Measurements from ENCODE around the gene TMEFF2. TPM values are rescaled to one million over a fixed set of nuclear protein-coding genes. Genes with fewer than 3 reads are reported as not detected.

TMEFF2 gene
- total and polyA plus RNA-seq, 2 of the 4 experiments (the other 2 are of a cell fraction): 1.3 to 3.0 TPM

GRCh38 chr2:192098814-192099491, 95.8 kb downstream of the TMEFF2 start:
- H3K4ac ChIP-seq (ENCODE audit: low read depth, low read length): no peak overlapping the region
- no peak overlapping the region for H4K8ac ChIP-seq (ENCODE audit: low read depth in 2 of 2, low read length in 2 of 2)
- H3K9me3 ChIP-seq (ENCODE audit: control insufficient read depth, insufficient read depth, low read length): no peaks in the 10 kb centered on the region
- DNase-seq (no peak), ATAC-seq (ENCODE audit: low read depth) (no peak)
- no TSS peak for BruUV-seq (replicated peaks)
- H2AK9ac ChIP-seq (replicated peaks; ENCODE audit: low read depth, low read length, poor library complexity): no peak overlapping the region
- H2BK20ac ChIP-seq (ENCODE audit: low read depth, low read length): no peak overlapping the region
- no peak overlapping the region for H3K23ac ChIP-seq (ENCODE audit: low read depth, low read length)
- dilution Hi-C loops (cut with HindIII; ENCODE audit: low sequenced_read_pairs, unreplicated experiment) (no loop called here), in situ Hi-C loops (cut with MboI; ENCODE audit: low sequenced_read_pairs) (no loop called here), intact Hi-C loops (cut with micrococcal nuclease) (no loop called here)
- no peak overlapping the region for H2BK5ac ChIP-seq (ENCODE audit: low read depth, low read length, poor library complexity, severe bottlenecking)
- H2BK120ac ChIP-seq (ENCODE audit: low read depth, low read length): no peak overlapping the region
- ChIA-PET CTCF (no interaction called here), POLR2A (ENCODE audit: unreplicated experiment) (no interaction called here)
- H3K9ac ChIP-seq (ENCODE audit: low read depth, low read length): no peak overlapping the region
- H2AK5ac ChIP-seq (ENCODE audit: low read depth, low read length): no peak overlapping the region
- no peak overlapping the region for H4K91ac ChIP-seq (ENCODE audit: insufficient read depth, low read depth, low read length)
- H4K20me1 ChIP-seq (ENCODE audit: insufficient read depth, low read length): no peaks in the 10 kb centered on the region
- no peak overlapping the region for H2AFZ ChIP-seq (replicated peaks; ENCODE audit: low read length, poor library complexity)
- no peak overlapping the region for H3K4me3 ChIP-seq (ENCODE audit: insufficient read depth, low read depth, low read length)
- H3K9me1 ChIP-seq (ENCODE audit: insufficient read depth, low read length): no peaks in the 10 kb centered on the region
- H3K27ac ChIP-seq (ENCODE audit: insufficient read depth, low read length): no peak overlapping the region
- no peak overlapping the region for H3K14ac ChIP-seq (replicated peaks; ENCODE audit: low read depth, low read length)
- WGBS, 2 experiments (ENCODE audit: extremely low coverage in 2 of 2, insufficient read length in 1 of 2): no CpG with 5 or more reads among the region's 2 CpGs
- no peaks in the 10 kb centered on the region for H3K79me1 ChIP-seq (ENCODE audit: low read depth in 1 of 2, low read length in 2 of 2)
- H3K18ac ChIP-seq (ENCODE audit: low read depth, low read length): no peak overlapping the region
- no peaks in the 10 kb centered on the region for H3K4me1 ChIP-seq (ENCODE audit: control insufficient read depth, insufficient read depth, low read length)
- H2BK15ac ChIP-seq (ENCODE audit: low read depth, low read length): no peak overlapping the region
- no peaks in the 10 kb centered on the region for H3K27me3 ChIP-seq (ENCODE audit: control insufficient read depth, insufficient read depth, low read length)
- H3K56ac ChIP-seq (ENCODE audit: extremely low read depth, insufficient read depth, low read length): no peak overlapping the region
- no peak overlapping the region for H3K4me2 ChIP-seq (ENCODE audit: low read depth, low read length)
- no peaks in the 10 kb centered on the region for H3K36me3 ChIP-seq (ENCODE audit: control insufficient read depth, insufficient read depth, low read length)
- TF ChIP-seq CEBPB (IDR thresholded peaks at IDR 0.05; ENCODE audit: low read depth, low read length): no peak
- TF ChIP-seq MAZ (IDR thresholded peaks at IDR 0.05; ENCODE audit: borderline replicate concordance, low read depth, low read length): no peak
- no peak for TF ChIP-seq CHD1 (IDR thresholded peaks at IDR 0.05; ENCODE audit: low read depth, low read length)
- no peak for TF ChIP-seq BHLHE40 (IDR thresholded peaks at IDR 0.05; ENCODE audit: low read depth, low read length)
- no peak for TF ChIP-seq RAD21 (IDR thresholded peaks at IDR 0.05; ENCODE audit: low read length)
- TF ChIP-seq FOS (IDR thresholded peaks at IDR 0.05; ENCODE audit: low read depth, low read length): no peak
- no peak for TF ChIP-seq SMC3 (IDR thresholded peaks at IDR 0.05; ENCODE audit: low read depth, low read length)
- no peak for TF ChIP-seq RCOR1 (IDR thresholded peaks at IDR 0.05; ENCODE audit: insufficient replicate concordance, low read length)
- TF ChIP-seq ELK1 (IDR thresholded peaks at IDR 0.05; ENCODE audit: borderline replicate concordance, low read depth, low read length): no peak
- no peak for TF ChIP-seq POLR2A (IDR thresholded peaks at IDR 0.05; ENCODE audit: low read depth, low read length)
- TF ChIP-seq USF2 (IDR thresholded peaks at IDR 0.05; ENCODE audit: low read depth, low read length): no peak
- TF ChIP-seq RFX5 (IDR thresholded peaks at IDR 0.05; ENCODE audit: low read depth, low read length): no peak
- no peak for TF ChIP-seq MXI1 (IDR thresholded peaks at IDR 0.05; ENCODE audit: borderline replicate concordance, low read depth, low read length)
- TF ChIP-seq MAFK (IDR thresholded peaks at IDR 0.05; ENCODE audit: low read depth, low read length): no peak
- TF ChIP-seq NFE2L2 (IDR thresholded peaks at IDR 0.05; ENCODE audit: low read depth, low read length): no peak
- no peak overlapping the region for H4K5ac ChIP-seq (ENCODE audit: low read depth, low read length)

Data from IMR-90 (cell line).